VCaP (cell line): ENCODE data around the gene TNP2.
"Not testable (repeated sequence)": the region's sequence is repeated elsewhere in the genome, so short reads cannot be mapped to it uniquely, and the experiment has no call there.

Experiments used
- H3K27ac ChIP-seq: fragments of 450-650 bp; 2 replicates; pipeline ENCODE4 v1.5.1; 2017
- CTCF ChIP-seq: fragments of 450-650 bp; conservative IDR thresholded peaks from 2 replicates; pipeline ENCODE4 v1.5.1; 2017; ENCODE audit warnings: mild to moderate bottlenecking, moderate library complexity

The TNP2 gene

GRCh38 chr16:11231367-11231970, 37.7 kb downstream of the TNP2 start:
- peak overlapping the region; percentile 66 for H3K27ac ChIP-seq
- TF ChIP-seq CTCF, result no peak

GRCh38 chr16:11229906-11230305, 39.2 kb downstream of the TNP2 start:
- H3K27ac ChIP-seq, result peak overlapping the region; percentile 66
- no peak for TF ChIP-seq CTCF

GRCh38 chr16:11229432-11229831, 39.7 kb downstream of the TNP2 start:
- TF ChIP-seq CTCF, result no peak
- H3K27ac ChIP-seq, result peak overlapping the region; percentile 66

- no peak overlapping the region; the same call in 1 of the 2 replicates for H3K27ac ChIP-seq
- TF ChIP-seq CTCF, result no peak
These were observed 43.2 kb downstream of the TNP2 start for GRCh38 chr16:11225677-11226549.

- TF ChIP-seq CTCF, result no peak
- H3K27ac ChIP-seq, result peak overlapping the region; percentile 43
These were observed 44.0 kb downstream of the TNP2 start for GRCh38 chr16:11224894-11225676.

DNA sequence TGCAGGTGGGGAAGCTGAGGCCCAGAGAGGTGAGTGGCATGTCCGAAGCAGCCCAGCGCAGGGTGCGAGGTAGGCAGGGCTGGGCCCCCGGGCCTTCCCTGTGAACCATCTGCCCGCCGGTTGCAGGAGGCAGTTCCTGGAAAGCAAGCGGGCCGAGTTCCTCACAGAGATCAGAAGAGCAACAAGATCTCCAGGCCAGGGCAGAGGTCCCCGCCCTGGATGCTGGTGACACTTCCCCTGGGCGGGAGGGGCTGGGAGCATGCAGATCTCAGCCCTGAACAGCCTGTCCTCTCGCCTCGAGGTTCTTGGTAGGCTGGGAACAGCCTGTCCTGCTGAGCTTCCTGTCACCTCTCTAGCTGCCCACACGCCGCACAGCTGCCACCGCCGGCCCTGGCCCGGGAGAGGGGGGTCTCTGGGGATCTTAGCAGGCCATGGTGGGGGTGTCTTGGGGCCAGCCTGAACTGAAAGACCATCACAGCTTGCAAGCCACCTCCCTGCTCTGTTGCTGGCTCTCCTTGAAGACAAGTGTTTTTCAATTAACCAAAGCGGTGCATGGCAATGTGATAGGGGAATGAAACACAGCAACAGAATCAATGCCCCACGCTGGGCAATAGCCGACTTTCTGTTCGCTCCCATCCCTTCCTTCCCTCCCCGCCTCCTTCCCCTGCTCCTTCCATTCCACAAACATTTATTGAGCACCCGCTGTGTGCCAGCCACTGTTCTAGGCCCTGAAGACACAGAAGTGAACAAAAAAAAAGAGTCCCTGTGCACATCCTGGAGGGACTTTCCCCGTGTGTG, 44.8 kb downstream of the TNP2 start:
- peak overlapping the region; percentile 43 for H3K27ac ChIP-seq
- TF ChIP-seq CTCF, result no peak

DNA sequence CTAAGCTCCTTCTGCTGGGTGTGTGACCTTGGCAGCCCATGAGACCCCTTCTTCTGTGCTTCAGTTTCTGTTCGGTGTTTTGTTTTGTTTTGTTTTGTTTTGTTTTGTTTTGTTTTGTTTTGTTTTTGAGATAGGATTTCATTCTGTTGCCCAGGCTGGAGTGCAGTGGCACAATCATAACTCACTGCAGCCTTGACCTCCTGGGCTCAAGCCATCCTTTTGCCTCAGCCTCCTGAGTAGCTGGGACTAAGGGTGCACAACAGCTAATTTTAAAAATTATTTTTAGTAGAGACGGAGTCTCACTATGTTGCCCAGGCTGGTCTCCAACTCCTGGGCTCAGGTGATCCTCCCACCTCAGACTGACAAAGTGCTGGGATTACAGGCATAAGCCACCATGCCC, 48.6 kb downstream of the TNP2 start:
- H3K27ac ChIP-seq, result not testable (repeated sequence)
